Common myeloid progenitor, CD34-positive (primary cell): ENCODE measurements around the gene TMA7.
"Not testable (repeated sequence)": the region's sequence is repeated elsewhere in the genome, so short reads cannot be mapped to it uniquely, and the experiment has no call there.

Source experiments
- CTCF ChIA-PET: fragments of 350-600 bp; sonication (Branson Sonifier 250); formaldehyde crosslinking; loops from one replicate; lab custom pipeline; 2021; ENCODE audit warnings: antibody characterized with exemption; lab: Charles Lee
- POLR2A ChIA-PET: fragments of 350-600 bp; sonication (Branson Sonifier 250); formaldehyde crosslinking; loops from one replicate; lab custom pipeline; 2021; ENCODE audit warnings: antibody characterized with exemption; lab: Charles Lee
- DNase-seq, 3 donors: peaks; one replicate each; pipeline versions ENCODE4 v3.0.0 to v3.0.0-alpha.2; 2013
- H3K27ac ChIP-seq, 2 experiments: 1 replicate in 1 of 2; 2 replicates in 1 of 2; pipeline ENCODE4 v1.7.0; 2013; ENCODE audit warnings: inconsistent platforms in 2 of 2, low read length in 2 of 2, mild to moderate bottlenecking in 2 of 2, low read depth in 1 of 2, moderate library complexity in 1 of 2; ENCODE audit not compliant: severe bottlenecking in 2 of 2, insufficient read depth in 1 of 2, poor library complexity in 1 of 2
- H3K27me3 ChIP-seq, 5 experiments: replicated peaks in 2 of 5; 1 replicate in 3 of 5; 2 replicates in 2 of 5; pipeline versions ENCODE4 v1.6.1 to v1.7.0; 2013; ENCODE audit warnings: low read length in 4 of 5, mild to moderate bottlenecking in 2 of 5, moderate library complexity in 2 of 5, inconsistent platforms in 1 of 5; ENCODE audit not compliant: insufficient read depth in 5 of 5, control insufficient read depth in 4 of 5
- H3K36me3 ChIP-seq, 4 experiments: 1 replicate in 2 of 4; 2 replicates in 2 of 4; pipeline versions ENCODE4 v1.6.1 to v1.7.0; 2013; ENCODE audit warnings: low read length in 3 of 4, control low read depth in 1 of 4, mild to moderate bottlenecking in 1 of 4; ENCODE audit not compliant: control insufficient read depth in 4 of 4, insufficient read depth in 4 of 4
- H3K4me1 ChIP-seq, 4 experiments: 1 replicate in 3 of 4; 2 replicates in 1 of 4; pipeline versions ENCODE4 v1.6.1 to v1.7.1; 2013; ENCODE audit warnings: low read length in 3 of 4, mild to moderate bottlenecking in 3 of 4, control low read depth in 1 of 4, inconsistent platforms in 1 of 4, moderate library complexity in 1 of 4; ENCODE audit not compliant: control insufficient read depth in 4 of 4, insufficient read depth in 4 of 4; ENCODE audit errors: control extremely low read depth in 1 of 4
- H3K4me3 ChIP-seq, 7 experiments: 1 replicate in 4 of 7; 2 replicates in 3 of 7; pipeline versions ENCODE4 v1.5.1 to v1.7.0; 2013; ENCODE audit warnings: mild to moderate bottlenecking in 7 of 7, low read length in 6 of 7, moderate library complexity in 6 of 7, inconsistent platforms in 2 of 7, low read depth in 2 of 7, control low read depth in 1 of 7; ENCODE audit not compliant: insufficient read depth in 4 of 7, control insufficient read depth in 1 of 7; ENCODE audit errors: extremely low read depth in 1 of 7
- H3K9me3 ChIP-seq, 5 experiments: 1 replicate in 4 of 5; 2 replicates in 1 of 5; pipeline versions ENCODE4 v1.6.1 to v1.7.1; 2013; ENCODE audit warnings: low read length in 4 of 5, mild to moderate bottlenecking in 2 of 5, inconsistent platforms in 1 of 5, low read depth in 1 of 5, moderate library complexity in 1 of 5; ENCODE audit not compliant: control insufficient read depth in 4 of 5, insufficient read depth in 2 of 5; ENCODE audit errors: control extremely low read depth in 1 of 5
- WGBS: methylation state at CpG from one replicate; pipeline ENCODE4 v1.1.5; 2013; ENCODE audit not compliant: insufficient coverage; 5-methylcytosine and 5-hydroxymethylcytosine counted together

TMA7 gene

GRCh38 chr3:48482822-48483221 lies 42.8 kb downstream of the TMA7 start:
- H3K36me3 ChIP-seq, H3K27me3 ChIP-seq, H3K9me3 ChIP-seq, H3K4me3 ChIP-seq, H3K27ac ChIP-seq, DNase-seq, CTCF ChIA-PET: not testable (repeated sequence)
- 100% methylated on average over 3 of the region's 6 CpGs for WGBS
- POLR2A ChIA-PET, result interaction anchor here (0.7 kb wide), 1 partner anchor 289 kb away, joined by 5 read pairs; no protein-coding TSS in a partner anchor
- peaks cover 0 to 17% (median 11%) of the 10 kb centered on the region in 4 experiments for H3K4me1 ChIP-seq

GRCh38 chr3:48486952-48487351 lies 46.9 kb downstream of the TMA7 start:
- POLR2A ChIA-PET, result no interaction called here
- Histone ChIP-seq H3K27ac (no peak overlapping the region), H3K27me3 (no peaks in the 10 kb centered on the region), H3K4me1 (no peaks in the 10 kb centered on the region), H3K4me3 (no peak overlapping the region), H3K36me3 (no peaks in the 10 kb centered on the region), H3K9me3 (no peaks in the 10 kb centered on the region)
- DNase-seq, result no peak
- CTCF ChIA-PET, result no interaction called here
- no CpG with 5 or more reads among the region's 5 CpGs for WGBS

GRCh38 chr3:48492461-48493202 lies 52.6 kb downstream of the TMA7 start:
- no peak for DNase-seq
- no peak overlapping the region for H3K4me3 ChIP-seq
- ChIA-PET CTCF (interaction anchor here (1.1 kb wide), 1 partner anchor 12 kb away, joined by 4 read pairs; no protein-coding TSS in a partner anchor), POLR2A (no interaction called here)
- no peaks in the 10 kb centered on the region for H3K27me3 ChIP-seq
- H3K36me3 ChIP-seq, result no peaks in the 10 kb centered on the region
- 92% methylated on average over 5 of the region's 7 CpGs for WGBS
- no peaks in the 10 kb centered on the region for H3K9me3 ChIP-seq
- no peaks in the 10 kb centered on the region for H3K4me1 ChIP-seq
- no peak overlapping the region for H3K27ac ChIP-seq

DNA sequence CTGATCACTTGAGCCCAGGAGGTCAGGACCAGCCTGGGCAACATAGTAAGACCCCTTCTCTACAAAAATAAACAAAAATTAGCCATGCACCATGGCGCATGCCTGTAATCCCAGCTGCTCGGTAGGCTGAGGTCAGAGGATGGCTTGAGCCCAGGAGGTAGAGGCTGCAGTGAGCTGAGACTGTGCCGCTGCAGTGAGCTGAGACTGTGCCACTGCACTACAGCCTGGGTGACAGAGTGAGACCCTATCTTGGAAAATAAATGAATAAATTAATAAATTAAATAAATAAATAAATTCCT lies 53.1 kb downstream of the TMA7 start:
- 100% methylated on average over 2 of the region's 3 CpGs for WGBS
- Histone ChIP-seq H3K4me1 (no peaks in the 10 kb centered on the region), H3K36me3 (peaks cover 0 to 2% (median 0%) of the 10 kb centered on the region in 4 experiments), H3K9me3 (peaks cover 0 to 1% (median 0%) of the 10 kb centered on the region in 5 experiments), H3K27ac (no peak overlapping the region), H3K4me3 (no peak overlapping the region), H3K27me3 (no peaks in the 10 kb centered on the region)
- POLR2A ChIA-PET, result no interaction called here
- CTCF ChIA-PET, result no interaction called here
- DNase-seq, result no peak
